ENCODE data around the gene ARRDC5.
"Not testable (repeated sequence)": the region's sequence is repeated elsewhere in the genome, so short reads cannot be mapped to it uniquely, and the experiment has no call there.

ARRDC5 gene

DNA sequence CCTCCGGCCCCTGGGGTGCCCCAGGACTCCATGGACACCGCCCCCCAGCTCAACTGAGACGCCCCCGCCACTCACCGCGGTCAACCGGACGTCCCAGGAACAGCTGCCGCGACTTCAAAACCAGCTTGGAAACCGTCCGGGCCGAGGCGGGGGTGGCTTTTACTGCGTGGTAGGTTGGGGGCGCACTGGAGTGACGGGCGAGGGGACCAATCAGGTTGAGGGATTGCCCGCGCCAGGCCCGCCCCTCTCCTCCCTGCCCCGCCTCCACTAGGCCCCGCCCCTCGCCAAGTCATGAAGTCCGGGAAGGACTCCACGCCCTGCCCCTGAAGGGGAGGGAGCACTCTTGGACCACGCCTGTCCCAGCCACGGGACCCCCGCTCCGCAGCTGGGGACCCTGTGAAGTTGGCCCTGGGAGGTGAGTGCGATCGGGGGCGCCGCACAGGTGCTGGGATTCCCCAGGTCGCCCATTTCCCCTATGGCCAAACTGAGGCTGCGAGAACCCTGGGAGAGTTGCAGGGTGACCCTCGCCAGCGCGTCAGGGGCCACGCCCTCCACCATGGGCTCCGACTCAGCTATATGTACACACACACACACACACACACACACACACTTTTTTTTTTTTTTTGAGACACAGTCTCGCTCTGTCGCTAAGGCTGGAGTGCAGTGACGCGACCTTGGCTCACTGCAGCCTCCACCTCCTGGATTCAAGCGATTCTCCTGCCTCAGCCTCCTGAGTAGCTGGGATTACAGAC, 35.0 kb downstream of the ARRDC5 start, which contains the start of gene PLIN3:
Gene PLIN3 (minus strand): TSS at position 134 of the 752 bp plus-strand sequence. CDS start 6,273 bp downstream, outside the sequence.
- peak; percentile 97 for DNase-seq

DNA sequence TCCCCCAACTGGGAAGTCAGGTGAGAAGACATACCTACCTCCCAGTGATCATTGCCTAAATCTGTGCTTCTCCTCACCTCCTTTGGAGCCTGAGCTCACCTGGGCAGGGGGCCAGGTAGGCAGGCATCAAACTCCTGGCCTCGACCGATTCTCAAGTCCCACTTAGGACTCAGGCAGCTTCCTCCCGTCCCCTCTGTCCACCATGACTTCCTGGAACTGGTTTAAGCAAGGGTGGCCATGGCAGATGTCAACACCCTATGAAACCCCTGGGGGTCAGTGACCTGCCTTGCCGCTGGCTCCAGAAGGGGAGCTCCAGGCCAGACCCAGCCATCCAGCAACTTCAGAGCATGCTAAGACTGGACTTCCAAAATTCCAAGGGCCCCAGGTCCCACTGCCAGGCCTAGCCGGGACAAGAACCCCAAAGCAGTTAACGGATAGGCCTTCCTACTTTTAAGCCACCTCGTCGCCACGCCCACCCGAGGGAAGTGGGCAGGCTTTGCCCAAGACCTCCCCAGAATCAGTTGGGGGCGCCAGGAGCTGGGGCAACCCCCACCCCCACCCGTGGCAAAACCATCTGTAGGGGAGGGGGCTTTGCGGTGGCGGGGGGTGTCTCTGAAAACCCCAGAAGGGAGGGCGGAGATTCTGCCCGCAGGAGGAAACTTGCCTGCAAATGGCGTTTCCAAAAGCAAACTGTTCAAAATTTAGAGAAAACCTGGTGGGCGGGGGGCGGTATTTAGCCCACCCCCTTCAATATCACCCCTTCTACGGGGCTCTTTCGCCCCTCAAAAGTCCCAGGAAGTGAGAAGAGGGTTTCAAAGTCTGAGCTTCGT, 35.9 kb downstream of the ARRDC5 start:
- peak; percentile 63 for DNase-seq

DNA sequence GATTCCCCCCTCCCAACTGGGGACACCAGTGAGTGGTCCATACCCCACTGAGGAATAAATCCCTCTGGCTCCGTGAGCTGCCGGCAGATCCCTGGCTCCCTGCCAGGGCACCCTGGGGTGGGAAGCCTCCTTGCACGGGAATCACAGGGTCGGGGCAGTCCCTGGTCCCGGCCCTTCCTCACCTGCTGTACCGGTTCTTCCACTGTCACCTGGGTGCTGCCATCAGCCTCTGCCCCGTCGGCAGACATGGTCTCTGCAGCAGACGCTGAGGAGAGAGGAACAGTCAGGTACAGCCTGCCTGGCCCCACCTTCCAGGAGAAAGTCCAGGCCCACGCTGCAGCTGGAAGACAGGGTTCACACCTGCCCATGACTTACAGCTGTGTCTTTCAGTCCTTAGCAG, 41.5 kb downstream of the ARRDC5 start:
- no peak for DNase-seq

DNA sequence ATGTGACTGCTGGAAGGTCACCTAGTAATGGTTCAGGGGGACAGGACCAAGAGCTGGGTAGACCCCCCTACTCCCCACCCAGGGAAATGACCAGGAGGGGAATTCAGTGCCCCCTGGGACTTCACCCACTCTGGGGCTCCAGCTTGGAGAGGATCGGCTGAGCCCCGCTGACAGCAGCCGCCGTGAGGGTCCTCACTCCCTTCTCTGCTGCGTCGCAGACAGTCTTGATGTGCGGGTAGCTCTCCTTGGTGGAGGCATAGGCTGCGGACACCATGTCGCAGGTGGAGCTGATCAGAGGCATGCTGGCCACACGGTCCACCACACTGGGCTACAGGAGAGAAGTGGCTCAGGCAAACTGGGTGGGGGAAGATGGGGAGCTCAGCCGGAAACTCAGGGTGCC, 43.0 kb downstream of the ARRDC5 start:
- DNase-seq, result no peak

DNA sequence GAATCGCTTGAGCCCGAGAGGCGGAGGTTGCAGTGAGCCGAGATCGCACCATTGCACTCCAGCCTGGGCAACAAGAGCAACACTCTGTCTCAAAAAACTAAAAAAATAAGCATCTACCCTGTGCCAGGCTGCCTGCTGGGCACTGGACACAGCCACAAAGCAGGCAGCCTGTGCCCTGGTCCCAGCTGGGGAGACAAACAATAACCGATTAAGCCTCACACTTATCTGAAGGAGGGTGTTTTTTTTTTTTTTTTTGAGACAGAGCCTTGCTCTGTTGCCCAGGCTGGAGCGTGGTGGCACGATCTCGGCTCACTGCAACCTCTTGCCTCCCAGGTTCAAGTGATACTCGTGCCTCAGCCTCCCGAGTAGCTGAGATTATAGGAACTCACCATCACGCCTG, 46.2 kb downstream of the ARRDC5 start:
- not testable (repeated sequence) for DNase-seq

DNA sequence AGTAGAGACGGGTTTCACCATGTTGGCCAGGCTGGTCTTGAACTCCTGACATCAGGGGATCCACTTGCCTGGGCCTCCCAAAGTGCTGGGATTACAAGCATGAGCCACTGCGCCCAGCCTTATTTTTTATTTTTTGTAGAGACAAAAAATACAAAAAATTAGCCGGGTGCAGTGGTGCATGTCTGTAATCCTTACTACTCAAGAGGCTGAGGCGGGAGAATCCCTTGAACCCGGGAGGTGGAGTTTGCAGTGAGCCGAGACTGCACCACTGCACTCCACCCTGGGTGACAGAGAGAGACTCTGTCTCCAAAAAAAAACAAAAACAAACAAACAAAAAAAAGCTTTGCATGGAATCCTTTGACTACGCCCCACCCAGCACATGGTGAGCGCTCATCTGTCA, 49.2 kb downstream of the ARRDC5 start:
- not testable (repeated sequence) for DNase-seq

DNA sequence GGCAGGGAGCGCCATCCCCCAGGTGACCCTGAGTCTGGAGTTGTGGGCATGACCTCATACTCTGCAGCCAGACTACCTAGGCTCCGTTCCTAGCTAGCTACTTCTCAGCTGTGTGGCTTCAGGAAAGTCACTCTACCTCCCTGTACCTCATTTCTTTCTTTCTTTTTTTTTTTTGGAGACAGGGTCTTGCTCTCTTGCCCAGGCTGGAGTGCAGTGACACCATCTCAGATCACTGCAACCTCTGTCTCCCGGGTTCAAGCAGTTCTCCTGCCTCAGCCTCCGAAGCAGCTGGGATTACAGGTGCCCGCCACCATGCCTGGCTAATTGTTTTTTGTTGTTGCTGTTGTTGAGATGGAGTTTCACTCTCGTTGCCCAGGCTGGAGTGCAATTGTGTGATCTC, 50.2 kb downstream of the ARRDC5 start:
- no peak for DNase-seq

DNA sequence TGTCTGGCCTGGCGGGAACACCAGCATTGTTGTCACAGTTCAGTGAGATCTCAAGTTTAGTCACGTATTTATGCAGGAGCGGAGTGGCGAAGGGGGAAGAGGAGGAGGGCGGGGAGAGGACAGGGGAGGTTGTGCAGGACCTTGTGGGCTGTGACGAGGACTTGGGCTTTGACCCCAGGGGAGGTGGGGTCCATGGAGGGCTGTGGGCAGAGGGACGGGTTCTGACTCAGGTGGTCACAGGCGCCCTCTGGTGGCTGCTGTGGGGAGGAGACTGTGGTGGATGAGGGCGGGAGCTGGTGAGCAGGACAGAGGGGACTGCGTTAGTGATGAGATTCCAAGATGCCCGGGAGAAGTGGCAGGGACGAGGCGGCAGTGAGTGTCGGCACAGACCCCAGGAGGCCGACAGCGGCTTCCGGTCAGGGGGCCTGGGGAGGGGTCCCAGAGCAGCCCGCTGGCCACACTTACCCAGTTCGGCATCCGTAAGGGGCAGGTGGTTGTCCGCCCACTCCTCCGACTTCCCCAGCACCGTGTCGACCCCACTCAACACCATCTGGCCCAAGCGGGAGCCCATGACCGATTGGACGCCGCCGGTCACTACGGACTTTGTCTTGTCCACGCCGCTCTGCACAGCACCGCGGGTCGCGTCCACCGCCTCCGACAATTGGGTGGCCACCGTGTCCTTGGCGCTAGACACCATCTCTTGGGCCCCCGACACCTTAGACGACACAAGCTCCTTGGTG, 51.0 kb downstream of the ARRDC5 start:
- DNase-seq, result peak; percentile 63

DNA sequence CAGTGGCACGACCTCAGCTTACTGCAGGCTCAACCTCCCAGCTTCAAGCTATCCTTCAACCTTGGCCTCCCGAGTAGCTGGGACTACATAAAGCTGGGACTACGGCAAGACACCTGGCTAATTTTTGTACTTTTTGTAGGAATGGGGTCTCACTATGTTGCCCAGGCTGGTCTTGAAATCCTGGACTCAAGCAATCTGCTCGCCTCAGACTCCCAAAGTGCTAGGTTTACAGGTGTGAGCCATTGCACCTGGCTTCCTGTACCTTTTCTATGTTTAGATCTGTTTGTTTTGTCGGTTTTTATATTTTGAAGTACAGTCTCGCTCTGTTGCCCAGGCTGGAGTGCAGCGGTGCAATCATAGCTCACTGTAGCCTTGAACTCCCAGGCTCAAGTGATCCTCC, 53.7 kb downstream of the ARRDC5 start:
- DNase-seq, result no peak

DNA sequence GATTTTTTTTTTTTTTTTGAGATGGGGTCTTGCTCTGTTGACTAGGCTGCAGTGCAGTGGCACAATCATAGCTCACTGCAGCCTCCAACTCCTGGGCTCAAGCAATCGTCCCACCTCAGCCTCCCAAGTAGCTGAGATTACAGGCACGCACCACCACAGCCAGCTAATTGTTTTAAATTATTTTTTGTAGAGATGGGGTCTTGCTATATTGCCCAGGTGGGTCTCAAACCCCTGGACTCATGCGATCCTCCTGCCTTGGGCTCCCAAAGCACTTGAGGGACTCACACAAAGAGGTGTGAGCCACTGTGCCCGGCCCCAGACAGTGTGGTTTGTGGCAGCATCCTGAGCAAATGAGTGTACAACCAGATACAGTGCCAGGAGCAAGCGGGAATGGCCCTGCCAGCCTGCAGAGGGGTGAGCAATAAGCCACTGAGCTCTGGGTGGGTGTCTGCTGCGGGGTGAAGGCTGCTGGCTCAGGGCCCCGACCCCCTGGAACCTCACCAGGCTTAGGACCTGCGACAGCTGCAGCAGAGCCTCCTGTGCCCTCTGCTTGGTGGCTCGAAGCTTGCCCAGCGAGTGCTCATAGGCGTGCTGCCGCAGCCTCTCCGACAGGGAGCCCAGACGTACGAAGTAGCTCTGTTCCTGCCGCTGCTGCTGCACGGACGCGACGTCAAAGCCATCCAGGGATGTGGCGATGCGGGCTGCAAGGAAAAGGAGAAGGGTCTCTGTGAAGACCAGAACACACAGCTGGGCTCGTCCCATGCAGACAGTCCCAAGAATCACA, 55.3 kb downstream of the ARRDC5 start:
- DNase-seq, result no peak

DNA sequence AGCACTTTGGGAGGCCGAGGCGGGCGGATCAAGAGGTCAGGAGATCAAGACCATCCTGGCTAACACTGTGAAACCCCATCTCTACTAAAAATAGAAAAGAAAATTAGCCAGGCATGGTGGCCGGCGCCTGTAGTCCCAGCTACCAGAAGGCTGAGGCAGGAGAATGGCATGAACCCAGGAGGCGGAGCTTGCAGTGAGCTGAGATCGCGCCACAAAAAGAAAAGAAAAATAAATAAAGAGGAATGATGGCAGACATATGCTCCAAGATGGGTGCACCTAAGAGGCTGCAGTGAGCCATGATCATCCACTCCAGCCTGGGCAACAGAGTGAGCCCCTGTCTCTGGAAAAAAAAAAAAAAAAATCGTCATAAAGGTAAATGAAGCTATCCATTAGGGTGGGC, 56.7 kb downstream of the ARRDC5 start:
- not testable (repeated sequence) for DNase-seq

DNA sequence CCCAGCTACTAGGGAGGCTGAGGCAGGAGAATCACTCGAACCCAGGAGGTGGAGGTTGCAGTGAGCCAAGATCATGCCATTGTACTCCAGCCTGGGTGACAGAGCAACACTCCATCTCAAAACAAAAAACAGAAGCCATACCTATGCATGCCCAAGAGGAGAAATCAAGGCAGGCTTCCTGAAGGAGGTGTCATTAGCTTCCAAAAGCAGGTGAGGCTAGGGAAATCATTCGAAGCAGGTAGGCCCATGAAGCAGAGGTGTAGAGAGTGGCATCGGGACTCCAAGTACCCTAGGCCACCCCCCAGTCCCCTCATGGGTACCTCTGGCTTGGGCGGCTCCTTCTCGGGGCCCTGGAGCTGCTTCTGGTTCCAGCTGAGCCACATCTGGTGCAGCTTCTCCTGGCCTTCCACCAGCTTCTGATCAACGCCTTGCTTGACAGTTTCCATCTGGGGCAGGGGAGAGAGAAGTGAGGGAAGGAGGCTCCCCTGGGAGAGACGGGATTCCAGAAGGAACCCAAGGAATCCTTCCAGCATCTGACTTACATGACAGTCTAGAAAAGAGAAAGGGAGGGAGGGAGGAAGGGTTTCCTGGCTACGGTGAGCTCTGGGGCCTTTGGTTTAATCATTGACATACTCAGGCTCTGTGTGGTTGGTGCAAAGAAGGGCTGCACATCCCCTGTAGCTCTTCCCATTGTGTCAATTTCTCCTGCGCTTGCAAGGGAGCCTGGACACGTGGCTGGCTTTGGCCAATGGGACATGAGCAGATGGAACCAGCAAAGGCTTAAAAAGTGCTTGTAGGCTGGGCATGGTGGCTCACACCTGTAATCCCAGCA, 58.1 kb downstream of the ARRDC5 start:
- DNase-seq, result no peak

DNA sequence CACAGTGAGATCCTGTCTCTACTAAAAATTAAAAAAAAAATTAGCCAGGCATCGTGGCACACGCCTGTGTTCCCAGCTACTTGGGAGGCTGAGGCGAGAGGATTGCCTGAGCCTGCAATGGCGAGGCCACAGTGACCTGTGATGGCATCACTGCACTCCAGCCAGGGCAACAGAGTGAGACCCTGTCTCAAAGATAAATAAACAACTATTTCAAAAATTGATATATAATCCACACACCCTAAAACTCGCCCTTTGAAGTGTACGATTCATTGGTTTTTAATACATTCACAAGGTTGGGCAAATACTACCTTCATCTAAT, 59.1 kb downstream of the ARRDC5 start:
- DNase-seq, result no peak

All from left hindlimb (tissue), 1 donor.